NT2/D1 (cell line): ENCODE results near the gene ADAM19.

Experiments used
- SUZ12 ChIP-seq: IDR thresholded peaks from 2 replicates; pipeline ENCODE4 v1.6.1; 2011; ENCODE audit not compliant: insufficient read length, insufficient read depth; ENCODE audit errors: extremely low read depth
- YY1 ChIP-seq: IDR thresholded peaks from 2 replicates; pipeline ENCODE4 v1.6.1; 2011; ENCODE audit not compliant: insufficient read length, insufficient read depth

- TF ChIP-seq YY1 (no peak), SUZ12 (no peak)
These were observed 36.2 kb upstream of the ADAM19 start for GRCh38 chr5:157611571-157612476.
